ENCODE results near the gene IKZF2. TPM values are rescaled to one million over a fixed set of nuclear protein-coding genes. Genes with fewer than 3 reads are reported as not detected.

IKZF2 gene
- total and polyA plus RNA-seq, 5 experiments from 2014 or later = 0.85 to 21.1 (median 2.9) TPM

GRCh38 chr2:213089438-213089837 lies 62.0 kb downstream of the IKZF2 start:
- H3K27me3 Mint-ChIP-seq = peaks cover 0 to 3% (median 0%) of the 10 kb centered on the region in 5 donors
- peaks cover 0 to 34% (median 4%) of the 10 kb centered on the region in 4 donors for H3K4me1 Mint-ChIP-seq
- H3K27ac Mint-ChIP-seq = peak overlapping the region in 2 of 10 donors; percentile 7 to 8
- H3K9me3 Mint-ChIP-seq = peaks cover 0 to 4% (median 0%) of the 10 kb centered on the region in 9 donors
- no peak for DNase-seq
- H3K4me3 Mint-ChIP-seq = no peak overlapping the region
- H3K36me3 Mint-ChIP-seq = no peaks in the 10 kb centered on the region
- POLR2A ChIA-PET = no interaction called here
- no peak for ATAC-seq

- no peak overlapping the region for H3K27ac Mint-ChIP-seq
- no peak for DNase-seq
- POLR2A ChIA-PET = no interaction called here
- peaks cover 0 to 32% (median 3%) of the 10 kb centered on the region in 4 donors for H3K4me1 Mint-ChIP-seq
- peaks cover 0 to 4% (median 0%) of the 10 kb centered on the region in 9 donors for H3K9me3 Mint-ChIP-seq
- peaks cover 0 to 3% (median 0%) of the 10 kb centered on the region in 5 donors for H3K27me3 Mint-ChIP-seq
- no peak for ATAC-seq
- no peaks in the 10 kb centered on the region for H3K36me3 Mint-ChIP-seq
- no peak overlapping the region for H3K4me3 Mint-ChIP-seq
Observed at GRCh38 chr2:213087040-213087439, 64.4 kb downstream of the IKZF2 start.

- DNase-seq (no peak), ATAC-seq (no peak)
- no peaks in the 10 kb centered on the region for H3K36me3 Mint-ChIP-seq
- POLR2A ChIA-PET = no interaction called here
- no peak overlapping the region for H3K27ac Mint-ChIP-seq
- peaks cover 0 to 32% (median 3%) of the 10 kb centered on the region in 4 donors for H3K4me1 Mint-ChIP-seq
- H3K4me3 Mint-ChIP-seq = no peak overlapping the region
- peaks cover 0 to 3% (median 0%) of the 10 kb centered on the region in 5 donors for H3K27me3 Mint-ChIP-seq
- H3K9me3 Mint-ChIP-seq = peaks cover 0 to 4% (median 0%) of the 10 kb centered on the region in 9 donors
Observed at GRCh38 chr2:213086571-213086970, 64.8 kb downstream of the IKZF2 start.

GRCh38 chr2:213086050-213086449 lies 65.4 kb downstream of the IKZF2 start:
- ATAC-seq (no peak), DNase-seq (no peak)
- POLR2A ChIA-PET = no interaction called here
- H3K9me3 Mint-ChIP-seq = peaks cover 0 to 4% (median 0%) of the 10 kb centered on the region in 9 donors
- H3K36me3 Mint-ChIP-seq = no peaks in the 10 kb centered on the region
- H3K27ac Mint-ChIP-seq = peak overlapping the region in 2 of 10 donors; percentile 1 to 48
- no peaks in the 10 kb centered on the region for H3K27me3 Mint-ChIP-seq
- peaks cover 0 to 30% (median 2%) of the 10 kb centered on the region in 4 donors for H3K4me1 Mint-ChIP-seq
- no peak overlapping the region for H3K4me3 Mint-ChIP-seq

- DNase-seq (no peak), ATAC-seq (no peak)
- Mint-ChIP-seq H3K27ac (peak overlapping the region in 1 of 10 donors; percentile 48), H3K4me1 (peaks cover 0 to 27% (median 1%) of the 10 kb centered on the region in 4 donors), H3K4me3 (no peak overlapping the region), H3K36me3 (no peaks in the 10 kb centered on the region), H3K9me3 (peaks cover 0 to 4% (median 0%) of the 10 kb centered on the region in 9 donors), H3K27me3 (no peaks in the 10 kb centered on the region)
- POLR2A ChIA-PET = no interaction called here
Observed at GRCh38 chr2:213085538-213085937, 65.9 kb downstream of the IKZF2 start.

GRCh38 chr2:213084261-213084660 lies 67.2 kb downstream of the IKZF2 start:
- no peaks in the 10 kb centered on the region for H3K27me3 Mint-ChIP-seq
- no peak for ATAC-seq
- DNase-seq = no peak
- peaks cover 0 to 4% (median 0%) of the 10 kb centered on the region in 9 donors for H3K9me3 Mint-ChIP-seq
- no peak overlapping the region for H3K27ac Mint-ChIP-seq
- peaks cover 0 to 30% (median 4%) of the 10 kb centered on the region in 4 donors for H3K4me1 Mint-ChIP-seq
- H3K36me3 Mint-ChIP-seq = no peaks in the 10 kb centered on the region
- POLR2A ChIA-PET = no interaction called here
- H3K4me3 Mint-ChIP-seq = no peak overlapping the region

GRCh38 chr2:213080969-213081617 lies 70.3 kb downstream of the IKZF2 start:
- Mint-ChIP-seq H3K4me1 (peaks cover 3 to 29% (median 9%) of the 10 kb centered on the region in 4 donors), H3K4me3 (no peak overlapping the region)

GRCh38 chr2:213079756-213080155 lies 71.7 kb downstream of the IKZF2 start:
- no peak for DNase-seq
- Mint-ChIP-seq H3K4me1 (peaks cover 3 to 21% (median 9%) of the 10 kb centered on the region in 4 donors), H3K36me3 (no peaks in the 10 kb centered on the region), H3K27me3 (peaks cover 0 to 3% (median 0%) of the 10 kb centered on the region in 5 donors), H3K4me3 (no peak overlapping the region), H3K27ac (peak overlapping the region in 1 of 10 donors; percentile 4), H3K9me3 (peaks cover 0 to 4% (median 0%) of the 10 kb centered on the region in 9 donors)
- no peak for ATAC-seq
- POLR2A ChIA-PET = no interaction called here

More at GRCh38 chr2:213080969-213081617, 70.3 kb downstream of the IKZF2 start:
- Mint-ChIP-seq H3K36me3 (no peaks in the 10 kb centered on the region), H3K27me3 (peaks cover 0 to 3% (median 0%) of the 10 kb centered on the region in 5 donors), H3K27ac (no peak overlapping the region), H3K9me3 (peaks cover 0 to 4% (median 0%) of the 10 kb centered on the region in 9 donors)
- DNase-seq (no peak), ATAC-seq (no peak)
- POLR2A ChIA-PET = interaction anchor here (0.7 kb wide), 1 partner anchor 98 kb away, joined by 3 read pairs; no protein-coding TSS in a partner anchor

GRCh38 chr2:213078686-213079085 lies 72.7 kb downstream of the IKZF2 start:
- Mint-ChIP-seq H3K27me3 (peaks cover 0 to 3% (median 0%) of the 10 kb centered on the region in 5 donors), H3K36me3 (no peaks in the 10 kb centered on the region), H3K9me3 (peaks cover 0 to 4% (median 0%) of the 10 kb centered on the region in 9 donors), H3K27ac (peak overlapping the region in 2 of 10 donors; percentile 2 to 49), H3K4me1 (peaks cover 3 to 21% (median 9%) of the 10 kb centered on the region in 4 donors), H3K4me3 (no peak overlapping the region)
- ATAC-seq = no peak
- no peak for DNase-seq
- POLR2A ChIA-PET = no interaction called here

- H3K27ac Mint-ChIP-seq = peak overlapping the region in 4 of 10 donors; percentile 1 to 48 (median 10)
- H3K9me3 Mint-ChIP-seq = no peaks in the 10 kb centered on the region
- POLR2A ChIA-PET = no interaction called here
- no peaks in the 10 kb centered on the region for H3K36me3 Mint-ChIP-seq
- DNase-seq (no peak), ATAC-seq (no peak)
- H3K4me1 Mint-ChIP-seq = peaks cover 3 to 53% (median 27%) of the 10 kb centered on the region in 4 donors
- peak overlapping the region in 1 of 10 donors; percentile 8 for H3K4me3 Mint-ChIP-seq
- H3K27me3 Mint-ChIP-seq = peaks cover 0 to 2% (median 0%) of the 10 kb centered on the region in 5 donors
Observed at GRCh38 chr2:213069531-213069930, 81.9 kb downstream of the IKZF2 start.

GRCh38 chr2:213068676-213069359 lies 82.6 kb downstream of the IKZF2 start:
- Mint-ChIP-seq H3K36me3 (no peaks in the 10 kb centered on the region), H3K4me1 (peaks cover 3 to 60% (median 33%) of the 10 kb centered on the region in 4 donors), H3K27me3 (peaks cover 0 to 2% (median 0%) of the 10 kb centered on the region in 5 donors), H3K4me3 (no peak overlapping the region), H3K27ac (peak overlapping the region in 2 of 10 donors; percentile 15 to 19), H3K9me3 (no peaks in the 10 kb centered on the region)
- no peak for DNase-seq
- POLR2A ChIA-PET = no interaction called here
- ATAC-seq = no peak

- Mint-ChIP-seq H3K27ac (no peak overlapping the region), H3K9me3 (no peaks in the 10 kb centered on the region), H3K27me3 (peaks cover 0 to 2% (median 0%) of the 10 kb centered on the region in 5 donors), H3K4me3 (no peak overlapping the region), H3K4me1 (peaks cover 4 to 61% (median 38%) of the 10 kb centered on the region in 4 donors), H3K36me3 (no peaks in the 10 kb centered on the region)
- POLR2A ChIA-PET = no interaction called here
- DNase-seq (no peak), ATAC-seq (no peak)
Observed at GRCh38 chr2:213067888-213068287, 83.5 kb downstream of the IKZF2 start.

GRCh38 chr2:213066443-213066743 lies 85.0 kb downstream of the IKZF2 start:
- Mint-ChIP-seq H3K9me3 (no peaks in the 10 kb centered on the region), H3K27me3 (peaks cover 0 to 2% (median 0%) of the 10 kb centered on the region in 5 donors), H3K4me3 (peak overlapping the region; percentile 67 to 88 (median 77)), H3K27ac (peak overlapping the region in 6 of 10 donors; percentile 14 to 78 (median 50)), H3K36me3 (no peaks in the 10 kb centered on the region), H3K4me1 (peaks cover 4 to 59% (median 39%) of the 10 kb centered on the region in 4 donors)
- DNase-seq (no peak), ATAC-seq (no peak)
- POLR2A ChIA-PET = no interaction called here
